HepG2 (cell line): ENCODE data around the gene HLF. TPM values are rescaled to one million over a fixed set of nuclear protein-coding genes. Genes with fewer than 3 reads are reported as not detected.

Source experiments
- ATAC-seq: fragments of 200-7000 bp; cut with Tn5 transposase; 3 replicates; pipeline ENCODE4 v1.9.1; 2020; ENCODE audit warnings: mild to moderate bottlenecking, moderate library complexity
- BruUV-seq: library from RNA; stranded (reverse); fragments of 400-500 nt; replicated peaks from 2 replicates; lab custom pipeline; 2021; lab: Mats Ljungman, UMichigan
- CTCF ChIA-PET: fragments of 300-600 bp; formaldehyde crosslinking; extraction: SDS; loops from one replicate; lab custom pipeline; 2021; ENCODE audit warnings: low total read pairs, inconsistent platforms, low intra/inter-chr PET ratio; lab: Yijun Ruan, JAX
- POLR2A ChIA-PET: fragments of 350-600 bp; sonication (Branson Sonifier 250); formaldehyde crosslinking; loops from one replicate; lab custom pipeline; 2020; ENCODE audit warnings: antibody characterized with exemption, inconsistent platforms; lab: Yijun Ruan, JAX
- DNase-seq: peaks from one replicate; pipeline ENCODE4 v3.0.0-alpha.2; 2015; ENCODE audit warnings: low spot score
- FAIRE-seq: peaks from 3 replicates; lab custom pipeline; 2011; peaks lifted over from hg19 to GRCh38; lab: Jason Lieb, UNC
- H2AFZ ChIP-seq: one replicate; pipeline ENCODE4 v1.6.1; 2011; ENCODE audit warnings: low read length, inconsistent platforms
- H3K27ac ChIP-seq: fragments of 300-600 bp; 3 replicates; pipeline ENCODE4 v1.8.0; 2011; ENCODE audit warnings: mixed run types, mild to moderate bottlenecking, mixed read lengths, low read length, inconsistent platforms; ENCODE audit not compliant: insufficient read depth; ENCODE audit errors: extremely low read length
- H3K27me3 ChIP-seq, 2 experiments: fragments of 200-600 bp in 1 of 2; 2 replicates in 1 of 2; 3 replicates in 1 of 2; pipeline versions ENCODE4 v1.6.0 to v1.8.0; 2011; ENCODE audit warnings: low read length in 2 of 2, mild to moderate bottlenecking in 2 of 2, moderate library complexity in 2 of 2, inconsistent platforms in 1 of 2; ENCODE audit not compliant: insufficient read depth in 2 of 2, control insufficient read depth in 1 of 2
- H3K36me3 ChIP-seq, 2 experiments: fragments of 200-600 bp in 1 of 2; replicated peaks in 1 of 2; 2 replicates in 1 of 2; 3 replicates in 1 of 2; pipeline versions ENCODE4 v1.5.1 to v1.8.0; 2011; ENCODE audit warnings: low read length in 2 of 2, inconsistent platforms in 1 of 2; ENCODE audit not compliant: insufficient read depth in 2 of 2, control insufficient read depth in 1 of 2
- H3K4me1 ChIP-seq: 2 replicates; pipeline ENCODE4 v1.5.1; 2012; ENCODE audit warnings: low read length, inconsistent platforms; ENCODE audit not compliant: insufficient read depth
- H3K4me2 ChIP-seq: 2 replicates; pipeline ENCODE4 v1.6.0; 2011; ENCODE audit warnings: low read depth, low read length, inconsistent platforms
- H3K4me3 ChIP-seq, 3 experiments: fragments of 200-600 bp in 1 of 3; sonication (generic), shearing (Covaris generic) in 1 of 3; replicated peaks in 1 of 3; 2 replicates each; pipeline ENCODE4 v1.5.1; 2011 to 2016; ENCODE audit warnings: low read length in 3 of 3, inconsistent platforms in 2 of 3, low read depth in 2 of 3, mild to moderate bottlenecking in 2 of 3, control low read depth in 1 of 3, mixed read lengths in 1 of 3; ENCODE audit not compliant: insufficient read depth in 1 of 3
- H3K79me2 ChIP-seq: one replicate; pipeline ENCODE4 v1.6.1; 2011; ENCODE audit warnings: low read length, inconsistent platforms; ENCODE audit not compliant: insufficient read depth
- H3K9ac ChIP-seq: 2 replicates; pipeline ENCODE4 v1.6.0; 2011; ENCODE audit warnings: mild to moderate bottlenecking, low read depth, low read length, inconsistent platforms; ENCODE audit not compliant: insufficient read depth
- H3K9me3 ChIP-seq: 2 replicates; pipeline ENCODE4 v1.5.1; 2012; ENCODE audit warnings: mild to moderate bottlenecking, low read length
- H4K20me1 ChIP-seq: 2 replicates; pipeline ENCODE4 v1.6.0; 2011; ENCODE audit warnings: inconsistent platforms, mild to moderate bottlenecking, low read length, moderate library complexity; ENCODE audit not compliant: insufficient read depth
- CEBPZ ChIP-seq: IDR thresholded peaks from 2 replicates; pipeline ENCODE4 v1.6.1; 2012; ENCODE audit warnings: low read length, improper control_type of control experiment
- NKX3-1 ChIP-seq: sonication (generic); formaldehyde crosslinking; IDR thresholded peaks from 2 replicates; pipeline ENCODE4 v1.5.0; 2020; ENCODE audit warnings: missing genetic modification reagents
- POLR2A ChIP-seq, 2 experiments: IDR thresholded peaks; 2 replicates each; pipeline ENCODE4 v1.6.1; 2011; ENCODE audit warnings: low read depth in 2 of 2, low read length in 2 of 2, mild to moderate bottlenecking in 1 of 2, moderate library complexity in 1 of 2; ENCODE audit not compliant: insufficient read depth in 1 of 2
- RARA ChIP-seq: IDR thresholded peaks from 2 replicates; pipeline ENCODE4 v1.6.1; 2016; ENCODE audit warnings: missing genetic modification reagents, missing compliant biosample characterization
- RBM22 ChIP-seq: fragments of 200-400 bp; formaldehyde crosslinking; optimal IDR thresholded peaks from 2 replicates; pipeline ENCODE3; 2017; ENCODE audit warnings: mild to moderate bottlenecking, low read length, moderate library complexity
- ZNF296 ChIP-seq: sonication (generic); formaldehyde crosslinking; conservative IDR thresholded peaks from 2 replicates; pipeline ENCODE4 v1.5.0; 2020; ENCODE audit warnings: mild to moderate bottlenecking, missing genetic modification reagents
- ZNF660 ChIP-seq: sonication (generic); formaldehyde crosslinking; IDR thresholded peaks from 2 replicates; pipeline ENCODE4 v1.5.1; 2020; ENCODE audit warnings: mild to moderate bottlenecking, low read depth, missing genetic modification reagents, borderline replicate concordance
- WGBS: methylation state at CpG from one replicate; pipeline ENCODE4 v1.1.6; 2017; ENCODE audit warnings: low lambda C conversion rate; 5-methylcytosine and 5-hydroxymethylcytosine counted together
- in situ Hi-C: cut with HindIII; loops from 2 replicates; pipeline ENCODE4 v1.10.0; 2017; ENCODE audit warnings: low pct_unique_long_range_greater_than_20kb; ENCODE audit not compliant: extremely low pct_ligation_motif_present
- intact Hi-C: fragments of 100-400 bp; cut with micrococcal nuclease; formaldehyde crosslinking; loops from one replicate; pipeline ENCODE4 v1.10.0; 2022; ENCODE audit not compliant: unreplicated experiment
- polyA plus RNA-seq, 8 experiments: library from polyadenylated mRNA; depleted of rRNA in 3 of 8; stranded (reverse) in 7 of 8; unstranded in 1 of 8; fragments of >200 nt; fragmentation: Illumina TruSeq in 4 of 8; extraction: Trizol in 4 of 8; gene quantifications; 2 replicates each; pipeline versions ENCODE4 v1.2.1 to v1.2.3, GENCODE V29; 2011 to 2016; ENCODE audit warnings: low read depth in 4 of 8, missing spikeins in 1 of 8, mixed read lengths in 1 of 8; ENCODE audit not compliant: insufficient read depth in 1 of 8
- total RNA-seq, 5 experiments: library from RNA; depleted of rRNA; stranded (reverse); fragments of >200 nt; fragmentation: Illumina TruSeq; extraction: Trizol; gene quantifications; 2 replicates each; pipeline ENCODE4 v1.2.3, GENCODE V29; 2016; ENCODE audit warnings: low read depth in 1 of 5

HLF gene
- total and polyA plus RNA-seq, 2 of the 13 experiments (the other 11 are each of a cell fraction or from before 2014, with no cell fraction given) = 202 to 346 TPM

GRCh38 chr17:55289978-55290377, 25.2 kb downstream of the HLF start:
- Histone ChIP-seq H3K9me3 (no peaks in the 10 kb centered on the region), H3K36me3 (peaks cover 38 to 74% of the 10 kb centered on the region in 2 experiments), H3K4me1 (peaks cover 100% of the 10 kb centered on the region), H3K4me2 (no peak overlapping the region), H2AFZ (no peak overlapping the region), H3K27ac (peak overlapping the region; percentile 34), H3K9ac (no peak overlapping the region), H4K20me1 (peaks cover 21% of the 10 kb centered on the region), H3K27me3 (no peaks in the 10 kb centered on the region), H3K4me3 (no peak overlapping the region), H3K79me2 (peaks cover 93% of the 10 kb centered on the region)
- in situ Hi-C loops (no loop called here), intact Hi-C loops (loop anchor here (5.0 to 10.0 kb wide), 2 partner anchors 142 to 325 kb away; partner anchors contain the start of genes COX11 and STXBP4)
- WGBS = 95% methylated on average over 4 of the region's 4 CpGs
- FAIRE-seq = no peak
- DNase-seq = no peak
- POLR2A ChIA-PET = interaction anchor here (12.4 kb wide), 1 partner anchor 18 kb away, joined by 626 read pairs; the partner anchor contains the start of gene HLF
- CTCF ChIA-PET = no interaction called here
- BruUV-seq = no TSS peak
- TF ChIP-seq ZNF296 (CRISPR knock-in tag) (no peak), CEBPZ (no peak), RARA (CRISPR knock-in tag) (no peak), RBM22 (peak; percentile 92), ZNF660 (CRISPR knock-in tag) (no peak), NKX3-1 (CRISPR knock-in tag) (0 out of 2 replicates have a peak, but pooled peaks have one; percentile 23), POLR2A (IDR thresholded peaks at IDR 0.05; ENCODE audit: insufficient read depth in 1 of 2, low read depth in 2 of 2, low read length in 2 of 2) (peak in 1 of 2 experiments; percentile 43; a peak in 1 of 4 replicates)
- no peak for ATAC-seq
